GM19438 (cell line): ENCODE results near the gene ZNF737.
"Not testable (repeated sequence)": the region's sequence is repeated elsewhere in the genome, so short reads cannot be mapped to it uniquely, and the experiment has no call there.

Source experiments
- ATAC-seq: cut with Tn5 transposase; IDR thresholded peaks from one replicate; pipeline ENCODE4 v1.9.1; 2021; ENCODE audit warnings: low read depth; ENCODE audit not compliant: unreplicated experiment

ZNF737 gene

GRCh38 chr19:20565321-20566018 lies at the start of gene ZNF737:
Gene ZNF737, minus strand, starts transcription at chr19:20565781. Its CDS starts 141 bp downstream, at chr19:20565640.
- ATAC-seq, result peak; percentile 96

- ATAC-seq, result not testable (repeated sequence)
These were observed 49.4 kb upstream of the ZNF737 start for GRCh38 chr19:20614971-20615370.

GRCh38 chr19:20612711-20613316 lies 47.2 kb upstream of the ZNF737 start:
- ATAC-seq, result no peak

- no peak for ATAC-seq
These were observed 46.3 kb upstream of the ZNF737 start for GRCh38 chr19:20611866-20612265.

- no peak for ATAC-seq
These were observed 42.4 kb upstream of the ZNF737 start for GRCh38 chr19:20607943-20608342.

- ATAC-seq, result no peak
These were observed 7.0 kb downstream of the ZNF737 start for GRCh38 chr19:20558571-20558970.

GRCh38 chr19:20558011-20558410 lies 7.6 kb downstream of the ZNF737 start:
- no peak for ATAC-seq

GRCh38 chr19:20544667-20545333 lies 20.8 kb downstream of the ZNF737 start:
- not testable (repeated sequence) for ATAC-seq

GRCh38 chr19:20530303-20530702 lies 35.3 kb downstream of the ZNF737 start:
- not testable (repeated sequence) for ATAC-seq

- no peak for ATAC-seq
These were observed 52.2 kb downstream of the ZNF737 start for GRCh38 chr19:20513189-20513904.

- no peak for ATAC-seq
These were observed 62.1 kb downstream of the ZNF737 start for GRCh38 chr19:20503476-20503875.
